Hematopoietic multipotent progenitor cell treated with erythropoietin and hydrocortisone succinate and interleukin-3 and kit ligand, for 8 days (in vitro differentiated cells): ENCODE results near the gene SUGP2.

Source experiments
- DNase-seq: peaks from one replicate; pipeline ENCODE4 v3.0.0-alpha.2; 2015

The SUGP2 gene

GRCh38 chr19:19033426-19034203, at the start of gene SUGP2, which contains the start of gene ARMC6:
Gene SUGP2 (minus strand): TSS chr19:19033517. CDS start chr19:19031071, 2,446 bp downstream.
Gene ARMC6 (plus strand): TSS chr19:19033603. CDS start chr19:19034210, 607 bp downstream.
- peak; percentile 89 for DNase-seq

DNA sequence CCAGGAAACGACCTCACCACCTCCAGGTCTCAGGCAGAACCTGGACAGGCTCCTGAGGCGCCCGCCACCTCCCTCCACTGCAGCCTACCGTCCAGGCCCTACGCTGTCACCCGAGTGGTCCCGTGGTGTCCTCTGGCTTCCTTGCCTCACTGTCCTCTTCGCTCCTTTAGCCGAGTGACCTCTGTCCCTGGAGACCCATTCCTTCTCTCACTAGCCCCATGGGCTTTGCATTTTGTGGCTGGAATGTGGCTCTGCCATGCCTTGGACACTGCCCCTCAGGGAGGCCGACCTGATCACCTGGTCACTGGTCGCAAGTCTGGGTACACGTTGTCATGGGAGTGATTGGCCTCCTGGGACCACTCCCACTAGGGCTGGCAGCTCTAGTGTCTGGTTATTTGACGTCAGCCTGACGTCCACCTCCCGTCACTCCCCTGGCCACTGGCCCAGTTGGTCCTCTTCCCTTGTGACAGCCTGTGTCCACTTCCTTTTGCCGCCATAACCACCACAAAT, 48.4 kb upstream of the SUGP2 start:
- DNase-seq, result no peak

- DNase-seq, result no peak
These were observed 46.3 kb upstream of the SUGP2 start for GRCh38 chr19:19079571-19079970.

GRCh38 chr19:19078801-19079200, 45.5 kb upstream of the SUGP2 start:
- no peak for DNase-seq

DNA sequence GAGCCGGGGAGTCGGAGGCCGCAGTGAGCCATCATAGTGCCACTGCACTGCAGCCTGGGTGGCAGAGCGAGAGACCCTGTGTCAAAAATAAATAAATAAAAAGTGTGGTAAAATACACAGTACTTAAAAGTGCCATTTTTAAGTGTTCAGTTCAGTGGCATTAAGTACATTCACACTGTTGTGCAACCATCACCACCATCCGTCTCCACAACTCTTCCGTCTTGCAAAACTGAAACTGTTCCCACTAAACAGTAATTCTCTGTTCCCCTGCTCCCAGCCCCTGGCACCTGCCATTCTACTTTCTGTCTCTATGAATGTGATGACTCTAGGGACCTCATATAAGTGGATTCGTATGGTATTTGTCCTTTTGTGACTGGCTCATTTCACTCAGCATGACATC, 43.8 kb upstream of the SUGP2 start:
- no peak for DNase-seq

GRCh38 chr19:19076476-19076875, 43.2 kb upstream of the SUGP2 start:
- DNase-seq, result no peak

DNA sequence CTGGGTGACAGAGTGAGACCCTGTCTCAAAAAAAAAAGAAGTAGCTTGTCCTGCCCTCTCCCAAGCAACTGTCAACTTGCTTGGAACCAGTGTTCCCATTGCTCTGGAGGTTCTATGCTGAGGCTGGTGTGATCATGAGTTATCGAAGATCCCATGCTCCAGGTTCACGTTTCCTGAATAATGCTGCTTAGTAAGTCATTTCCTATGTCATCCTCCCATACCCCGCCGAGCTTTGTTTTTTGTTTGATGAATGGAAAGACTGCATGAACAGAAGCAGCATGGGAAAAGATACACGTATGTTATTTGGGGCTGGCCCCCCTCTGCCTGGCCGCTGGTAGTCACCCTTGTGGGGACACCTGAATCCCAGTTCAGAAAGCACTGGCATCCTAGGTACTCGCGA, 41.8 kb upstream of the SUGP2 start:
- DNase-seq, result no peak

DNA sequence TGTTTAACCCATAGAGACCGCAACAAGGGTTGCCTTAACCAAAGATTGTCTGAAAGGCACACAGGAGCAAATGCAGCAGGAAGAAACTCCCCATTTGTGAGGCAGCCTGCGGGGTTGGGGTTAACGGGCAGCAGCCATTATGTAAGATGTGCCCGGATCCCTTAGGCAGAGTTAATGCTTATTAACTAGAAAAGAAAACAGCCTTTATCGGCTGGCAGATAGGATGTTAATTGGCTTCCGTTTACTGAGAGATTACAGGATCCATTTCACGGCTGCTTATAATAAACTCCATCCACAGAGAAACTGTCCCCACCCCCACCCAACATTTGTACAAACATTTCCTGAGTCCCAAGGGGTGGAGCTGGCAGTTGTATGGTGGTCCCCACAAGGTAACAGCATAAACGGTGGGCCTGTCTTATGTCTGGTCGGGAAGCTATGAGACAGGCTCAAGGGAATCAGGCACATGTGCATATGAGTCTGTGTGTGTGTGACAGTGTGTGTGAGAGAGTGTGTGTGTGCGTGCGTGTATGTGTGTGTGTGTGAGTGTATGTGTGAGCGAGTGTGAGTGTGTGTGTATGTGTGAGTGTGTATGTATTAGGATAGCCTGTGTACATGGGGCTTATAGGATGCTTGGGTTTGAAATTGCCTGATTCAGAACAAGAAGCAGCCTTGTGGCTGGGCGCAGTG, 41.0 kb upstream of the SUGP2 start:
- no peak for DNase-seq

GRCh38 chr19:19071897-19072296, 38.6 kb upstream of the SUGP2 start:
- DNase-seq, result no peak

DNA sequence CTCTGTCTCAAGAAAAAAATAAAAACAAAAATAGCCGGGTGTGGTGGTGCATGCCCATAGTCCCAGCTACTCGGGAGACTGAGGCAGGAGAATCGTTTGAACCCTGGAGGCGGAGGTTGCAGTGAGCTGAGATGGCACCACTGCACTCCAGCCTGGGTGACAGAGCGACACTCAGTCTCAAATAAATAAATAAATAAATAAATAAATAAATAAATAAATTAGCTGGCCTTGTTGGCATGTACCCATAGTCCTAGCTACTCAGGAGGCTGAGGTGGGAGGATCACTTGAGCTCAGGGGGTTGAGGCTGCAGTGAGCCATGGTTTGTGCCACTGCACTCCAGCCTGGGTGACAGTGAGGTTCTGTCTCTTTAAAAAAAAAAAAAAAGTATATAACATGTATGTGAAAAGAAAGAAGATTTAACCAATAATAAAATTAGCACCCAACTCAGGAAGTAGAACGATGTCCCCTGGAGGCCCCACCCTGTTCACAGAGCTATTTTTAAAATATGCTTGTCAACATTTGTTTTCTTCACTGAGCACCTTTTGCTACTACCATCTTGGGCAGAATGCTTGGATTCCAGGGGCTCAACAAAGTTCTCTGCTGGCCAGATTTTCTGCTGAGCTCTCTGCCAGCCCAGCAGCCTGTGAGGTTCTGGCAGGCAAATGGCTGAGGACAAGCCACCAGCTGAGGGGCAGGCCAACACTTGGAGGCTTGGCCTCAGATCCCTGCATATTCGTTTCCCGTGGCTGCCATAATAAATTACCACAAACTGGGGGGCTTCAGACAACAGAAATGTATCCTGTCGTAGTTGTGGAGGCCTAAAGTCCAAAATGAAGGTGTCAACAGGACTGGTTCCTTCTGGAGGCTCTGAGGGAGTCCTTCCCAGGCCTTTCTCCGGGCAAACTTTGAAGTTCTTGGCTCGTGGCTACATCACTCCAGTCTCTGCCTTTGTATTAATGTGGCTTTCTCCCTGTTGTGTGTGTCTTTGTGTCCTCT, 35.6 kb upstream of the SUGP2 start:
- DNase-seq, result no peak

DNA sequence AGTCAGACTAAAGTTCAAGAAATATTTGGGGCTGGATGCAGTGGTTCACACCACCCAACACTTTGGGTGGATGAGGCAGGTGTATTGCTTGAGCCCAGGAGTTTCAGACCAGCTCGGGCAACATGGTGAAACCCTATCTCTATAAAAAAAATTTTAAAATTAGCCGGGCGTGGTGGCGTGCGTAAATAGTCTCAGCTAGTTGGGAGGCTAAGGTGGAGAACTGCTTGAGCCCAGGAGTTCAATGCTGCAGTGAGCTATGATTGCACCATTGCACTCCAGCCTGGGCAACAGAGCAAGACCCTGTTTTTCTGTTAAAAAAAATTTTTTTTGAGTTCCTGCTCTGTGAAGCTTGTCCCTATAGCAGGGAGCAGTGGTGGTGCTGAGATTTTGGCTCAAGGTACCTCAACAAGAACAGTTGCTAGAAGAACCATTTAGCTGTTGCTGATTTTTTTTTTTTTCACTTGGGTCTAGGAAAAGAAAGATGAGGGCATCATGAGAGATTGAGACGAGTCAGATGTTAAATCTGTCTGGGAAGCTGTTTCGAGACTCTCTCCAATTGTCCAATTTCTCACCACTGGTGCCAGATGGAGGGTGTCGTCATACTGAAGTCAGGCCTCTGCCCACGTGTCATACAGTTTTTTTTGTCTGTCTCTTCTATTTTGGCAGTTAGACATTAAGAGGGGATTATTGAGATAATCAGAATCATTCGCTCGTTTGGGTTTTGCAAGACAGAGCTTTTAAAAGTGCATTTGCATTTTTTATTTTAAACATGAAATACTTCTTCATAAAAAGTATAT, 34.2 kb upstream of the SUGP2 start:
- DNase-seq, result no peak

- DNase-seq, result peak; percentile 14
These were observed 31.8 kb upstream of the SUGP2 start for GRCh38 chr19:19064811-19065745.

DNA sequence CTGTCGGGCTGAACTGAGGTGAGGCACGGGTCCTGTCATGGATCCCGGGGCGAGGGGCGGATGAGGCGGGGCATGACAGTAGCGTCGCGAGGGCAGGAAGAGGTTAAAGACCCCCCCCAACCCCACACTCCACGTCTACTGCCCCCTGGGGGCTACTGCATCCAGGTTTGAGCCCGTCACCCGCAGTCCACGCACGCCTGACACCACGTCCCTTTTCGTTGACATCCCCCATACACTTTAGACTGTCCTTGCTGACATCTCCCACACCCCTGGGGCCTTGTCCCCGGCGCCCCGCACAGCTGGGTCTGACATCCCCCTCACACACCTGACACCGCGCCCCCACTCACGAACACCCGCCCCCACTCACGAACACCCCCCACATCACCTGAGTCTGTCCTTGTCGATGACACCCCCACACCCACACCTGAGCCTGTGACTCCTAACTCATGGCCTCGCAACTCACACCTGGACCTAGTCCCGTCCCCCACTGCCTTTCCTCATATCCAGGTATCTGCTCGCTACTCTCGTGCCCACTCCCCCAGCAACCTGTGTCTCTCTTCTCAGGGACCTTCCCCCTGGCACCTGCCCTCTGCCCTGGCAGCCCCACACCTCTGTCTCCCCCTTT, 30.9 kb upstream of the SUGP2 start:
- DNase-seq, result no peak

GRCh38 chr19:19063183-19064097, 30.1 kb upstream of the SUGP2 start, which contains the start of gene SLC25A42:
Gene SLC25A42 (plus strand): TSS chr19:19063994. CDS start chr19:19096125, 32,131 bp downstream.
- DNase-seq, result peak; percentile 100

- DNase-seq, result peak; percentile 58
These were observed 29.3 kb upstream of the SUGP2 start for GRCh38 chr19:19062454-19063182.

DNA sequence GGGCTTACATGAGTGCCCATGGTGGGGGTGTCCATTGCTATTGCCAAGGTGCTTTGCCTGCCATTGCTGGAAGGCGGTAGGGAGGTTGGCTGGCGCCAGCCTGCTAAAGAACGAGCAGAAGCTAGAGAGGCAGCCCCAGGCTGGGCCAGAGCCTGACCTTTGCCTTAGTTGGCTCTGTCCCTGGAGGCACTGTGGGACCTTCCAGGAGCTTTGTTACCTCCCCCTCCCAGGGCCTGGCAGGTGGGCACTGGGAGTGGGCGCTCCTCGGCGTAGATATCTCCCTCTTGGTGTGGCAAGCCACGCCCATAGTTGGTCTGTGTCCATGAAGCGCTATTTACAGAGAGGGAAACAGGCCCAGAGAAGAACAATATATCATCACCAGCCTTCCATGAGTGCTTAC, 28.2 kb upstream of the SUGP2 start:
- DNase-seq, result peak; percentile 82

DNA sequence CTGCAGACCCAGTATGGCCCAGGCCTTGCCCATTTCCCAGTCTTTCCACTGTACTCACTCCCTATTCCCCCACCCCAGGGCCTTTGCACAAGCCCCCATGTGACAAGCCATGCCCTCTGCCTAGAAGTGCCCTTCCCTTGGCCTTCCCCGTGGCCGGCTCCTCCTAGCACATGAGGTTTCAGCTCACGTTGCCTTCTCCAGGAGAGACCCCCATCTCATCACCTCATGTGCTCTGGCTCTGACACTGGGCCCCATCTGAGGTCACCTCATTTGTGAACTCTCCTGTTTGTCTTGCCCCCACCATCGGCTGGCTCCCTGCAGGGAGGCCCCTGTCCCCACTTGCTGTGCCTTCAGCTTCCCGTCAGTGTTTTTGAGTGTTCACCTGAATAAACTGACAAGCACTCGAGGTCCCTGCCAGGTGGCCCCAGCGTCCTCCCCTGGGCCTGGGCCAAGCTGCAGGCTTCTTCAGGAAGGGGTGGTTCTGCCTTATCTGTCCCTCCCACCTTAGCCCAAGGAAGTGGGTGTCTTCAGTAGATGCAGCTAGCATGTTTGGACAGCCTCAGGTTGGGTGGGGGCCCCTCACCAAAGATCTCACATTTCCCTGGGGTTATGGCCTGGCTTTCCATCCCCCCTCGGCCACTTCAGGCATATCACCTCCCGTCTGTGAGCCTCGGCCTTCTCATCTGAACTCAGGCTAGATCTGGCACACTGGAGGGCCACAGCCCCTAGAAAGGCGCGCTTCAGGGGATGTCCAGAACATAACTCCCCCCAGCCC, 26.7 kb upstream of the SUGP2 start:
- peak; percentile 97 for DNase-seq
